Measurements from ENCODE around the gene HPD.
"Not testable (repeated sequence)": the region's sequence is repeated elsewhere in the genome, so short reads cannot be mapped to it uniquely, and the experiment has no call there.

The HPD gene

GRCh38 chr12:121861636-121862254 is 3.1 kb upstream of the HPD start:
- no peak for DNase-seq (ENCODE audit: low spot score)

DNA sequence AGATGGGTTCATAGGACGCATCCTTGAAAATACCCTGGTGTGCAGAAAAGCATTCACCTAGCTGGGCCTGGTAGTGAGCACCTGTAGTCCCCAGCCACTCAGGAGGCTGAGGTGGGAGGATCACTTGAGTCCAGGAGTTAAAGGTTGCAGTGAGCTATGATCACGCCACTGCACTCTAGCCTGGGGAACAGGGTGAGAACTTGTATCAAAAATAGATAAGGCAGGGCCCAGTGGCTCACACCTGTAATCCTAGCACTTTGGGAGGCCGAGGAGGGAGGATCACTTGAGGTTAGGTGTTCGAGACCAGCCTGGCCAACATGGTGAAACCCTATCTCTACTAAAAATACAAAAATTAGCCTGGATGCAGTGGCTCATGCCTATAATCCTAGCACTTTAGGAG is 2.0 kb upstream of the HPD start:
- not testable (repeated sequence) for DNase-seq (ENCODE audit: low spot score)

DNA sequence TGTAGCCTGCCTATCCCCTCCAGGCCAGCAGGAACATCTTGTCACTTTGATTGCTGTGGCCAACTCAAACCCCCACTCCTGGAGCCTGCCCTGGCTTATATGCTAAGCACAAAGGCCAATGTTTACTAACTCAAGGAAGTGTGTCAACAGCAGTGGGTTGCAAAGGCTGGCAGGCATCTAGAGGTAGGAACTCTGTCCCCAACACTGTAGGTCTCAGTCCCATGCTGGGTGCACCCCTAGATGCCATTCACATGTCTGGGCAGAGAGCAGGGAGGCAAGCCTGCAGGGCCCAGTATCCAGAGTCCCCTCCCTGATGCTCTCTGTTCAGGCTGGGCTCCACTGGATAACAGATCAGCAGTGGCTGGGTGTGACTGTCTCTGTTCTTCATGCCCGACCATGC is 1.6 kb upstream of the HPD start:
- DNase-seq (ENCODE audit: low spot score): no peak

DNA sequence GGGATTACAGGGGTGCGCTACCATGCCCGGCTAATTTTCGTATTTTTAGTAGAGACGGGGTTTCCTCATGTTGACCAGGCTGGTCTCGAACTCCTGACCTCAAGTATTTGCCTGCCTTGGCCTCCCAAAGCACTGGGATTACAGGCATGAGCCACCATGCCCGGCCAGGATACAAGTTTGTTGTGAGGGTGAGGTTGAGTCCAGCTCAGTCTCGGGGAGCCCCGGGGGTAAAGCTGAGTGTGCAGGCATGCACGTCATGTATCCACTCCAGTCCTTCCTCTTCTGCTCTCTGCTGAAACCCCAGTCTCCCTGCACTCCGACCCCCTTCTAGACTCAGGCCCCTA is 369 bp downstream of the HPD start:
- DNase-seq (ENCODE audit: low spot score): no peak

GRCh38 chr12:121857322-121858246 is 1.1 kb downstream of the HPD start:
- no peak for DNase-seq (ENCODE audit: low spot score)

DNA sequence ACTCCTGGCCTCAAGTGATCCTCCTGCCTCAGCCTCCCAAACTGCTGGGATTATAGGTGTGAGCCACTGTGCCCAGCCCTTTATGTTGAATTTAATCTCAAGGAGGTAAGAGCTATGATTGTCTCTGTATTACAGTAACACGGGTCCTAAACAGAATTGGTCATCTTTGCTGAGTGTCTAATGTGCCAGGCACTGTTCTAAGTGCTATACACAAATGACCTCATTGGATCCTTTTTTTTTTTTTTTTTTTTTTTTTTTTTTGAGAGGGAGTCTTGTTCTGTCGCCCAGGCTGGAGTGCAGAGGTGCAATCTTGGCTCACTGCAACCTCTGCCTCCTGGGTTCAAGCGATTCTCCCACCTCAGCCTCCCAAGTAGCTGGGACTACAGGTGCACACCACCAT is 6.3 kb downstream of the HPD start:
- not testable (repeated sequence) for DNase-seq (ENCODE audit: low spot score)

DNA sequence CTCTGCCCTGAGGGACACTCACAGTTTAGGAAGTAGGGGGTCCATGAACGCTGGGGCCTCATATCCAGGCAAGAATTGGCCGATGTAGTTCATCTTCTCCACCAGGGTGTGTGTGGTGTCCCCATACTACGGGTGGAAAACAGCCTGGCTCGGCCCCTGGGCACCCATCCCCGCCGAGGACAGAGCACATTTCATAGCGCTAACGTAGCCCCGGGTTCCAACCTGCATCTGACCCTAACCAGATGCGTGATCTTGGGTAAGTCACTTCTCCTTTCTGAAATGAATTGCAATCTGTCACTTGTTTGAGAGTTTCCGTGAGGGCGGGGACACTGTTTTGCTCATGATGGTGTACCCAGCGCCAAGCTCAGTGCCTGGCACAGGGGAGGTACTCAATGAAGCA is 9.0 kb downstream of the HPD start:
- no peak for DNase-seq (ENCODE audit: low spot score)

DNA sequence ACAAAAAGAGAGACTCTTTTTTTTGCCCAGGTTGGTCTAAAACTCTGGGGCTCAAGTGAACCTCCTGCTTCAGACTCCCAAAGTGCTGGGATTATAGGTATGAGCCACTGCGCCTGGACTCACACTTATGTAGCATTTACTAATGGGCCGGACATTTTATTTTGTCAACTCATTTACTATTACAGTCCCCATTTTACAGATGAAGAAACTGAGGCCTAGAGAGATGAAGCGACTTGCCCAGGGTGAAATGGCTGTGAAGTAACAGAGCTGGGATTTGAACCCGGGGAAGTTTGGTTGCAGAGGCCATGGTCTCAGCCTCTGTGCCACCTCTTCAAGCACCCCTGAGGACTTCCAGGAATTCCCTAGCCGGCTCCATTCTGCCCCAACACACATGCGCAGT is 9.4 kb downstream of the HPD start:
- no peak for DNase-seq (ENCODE audit: low spot score)

DNA sequence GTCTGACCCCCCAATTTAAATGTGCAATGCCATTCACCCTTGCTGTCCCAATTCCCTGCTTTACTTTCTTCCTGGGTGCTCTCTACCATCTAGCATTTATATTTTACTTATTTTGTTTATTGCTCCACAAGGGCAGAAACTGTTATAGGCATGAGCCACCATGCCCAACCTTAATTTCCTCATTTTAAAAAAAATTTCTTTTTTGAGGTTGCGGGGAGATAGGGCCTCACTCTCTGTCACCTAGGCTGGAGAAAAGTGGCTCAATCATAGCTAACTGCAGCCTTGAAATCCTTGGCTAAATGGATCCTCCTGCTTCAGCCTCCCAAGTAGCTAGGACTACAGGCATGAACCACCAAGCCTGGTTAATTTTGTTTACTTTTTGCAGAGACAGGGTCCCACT is 13.0 kb downstream of the HPD start:
- DNase-seq (ENCODE audit: low spot score): no peak

DNA sequence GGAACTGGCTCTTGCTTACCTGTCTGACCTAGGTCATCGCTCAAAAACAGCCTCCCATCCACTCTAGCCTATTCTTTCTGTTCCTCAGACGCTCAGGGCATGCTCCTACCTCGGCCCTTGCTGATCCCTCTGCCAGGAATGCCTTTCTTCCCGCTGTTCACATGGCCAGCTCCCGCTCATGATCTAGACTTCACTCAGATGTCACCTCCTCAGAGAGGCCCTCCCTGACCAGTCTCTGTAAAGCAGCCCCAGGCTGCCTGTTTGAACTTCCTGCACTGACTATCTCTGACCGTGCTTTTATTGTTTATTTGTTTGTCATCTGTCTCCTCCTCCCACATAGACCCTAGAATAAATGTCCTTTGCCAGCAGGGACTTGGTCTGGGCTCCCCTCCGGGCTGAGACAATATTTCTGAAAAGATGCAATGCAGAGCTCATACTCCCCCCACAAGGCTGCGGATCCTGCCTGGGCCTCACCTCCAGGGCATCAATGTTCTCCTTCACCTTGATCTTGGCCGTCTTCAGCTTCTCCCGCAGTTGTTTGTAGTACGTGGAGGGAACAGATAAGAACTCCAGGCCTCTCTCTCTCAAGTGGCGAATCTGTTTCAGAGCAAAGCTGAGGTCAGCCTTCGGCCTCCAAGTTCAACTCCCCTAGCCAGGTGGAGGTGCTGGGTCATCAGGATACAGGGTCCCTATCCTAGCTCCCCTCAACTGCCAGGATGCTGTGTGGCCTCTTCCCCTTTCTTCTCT is 15.2 kb downstream of the HPD start:
- DNase-seq (ENCODE audit: low spot score): no peak

- no peak for DNase-seq (ENCODE audit: low spot score)
Measured at GRCh38 chr12:121839993-121840761, 18.5 kb downstream of the HPD start.

DNA sequence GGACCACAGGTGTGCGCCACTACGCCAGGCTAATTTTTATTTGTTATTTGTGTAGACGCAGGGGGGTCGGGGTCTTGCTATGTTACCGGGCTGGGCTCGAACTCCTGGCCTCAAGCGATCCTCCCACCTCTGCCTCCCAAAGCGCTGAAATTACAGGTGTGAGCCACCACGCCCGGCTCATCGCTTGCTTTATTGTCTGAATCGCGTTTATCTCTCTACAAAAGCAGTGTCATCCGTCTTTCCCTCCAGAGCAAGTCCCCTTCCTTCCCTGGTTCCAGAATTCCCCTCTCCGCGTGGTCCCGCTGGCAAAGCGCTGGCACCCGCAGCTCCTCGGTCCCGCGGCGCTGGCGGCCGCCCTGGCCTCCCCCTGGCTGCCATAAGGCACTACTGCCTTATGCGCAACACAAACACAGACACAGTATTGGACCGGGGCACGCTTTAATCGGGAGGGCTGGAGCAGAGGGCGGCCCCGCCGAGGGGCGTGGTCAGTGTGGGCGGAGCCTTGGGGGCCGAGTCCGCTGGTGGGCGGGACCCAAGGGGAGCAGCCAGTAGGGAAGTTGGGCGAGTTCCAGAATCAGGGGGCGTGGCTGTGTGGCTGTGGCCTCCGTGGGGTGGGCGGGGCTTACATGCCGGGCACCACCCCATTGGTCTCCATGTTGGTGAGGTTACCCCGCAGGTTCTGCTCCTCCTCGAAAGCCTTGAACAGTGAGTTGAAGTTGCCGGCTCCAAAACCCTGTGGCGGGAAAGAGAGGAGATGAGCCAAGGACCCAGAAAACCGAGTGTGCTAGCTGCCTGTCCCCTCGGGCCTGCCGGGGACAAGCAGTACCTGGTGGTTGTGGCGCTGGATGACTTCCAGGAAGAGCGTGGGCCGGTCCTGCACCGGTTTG is 19.3 kb downstream of the HPD start:
- DNase-seq (ENCODE audit: low spot score): peak; percentile 99

GRCh38 chr12:121838126-121838525 is 20.5 kb downstream of the HPD start:
- DNase-seq (ENCODE audit: low spot score): no peak

DNA sequence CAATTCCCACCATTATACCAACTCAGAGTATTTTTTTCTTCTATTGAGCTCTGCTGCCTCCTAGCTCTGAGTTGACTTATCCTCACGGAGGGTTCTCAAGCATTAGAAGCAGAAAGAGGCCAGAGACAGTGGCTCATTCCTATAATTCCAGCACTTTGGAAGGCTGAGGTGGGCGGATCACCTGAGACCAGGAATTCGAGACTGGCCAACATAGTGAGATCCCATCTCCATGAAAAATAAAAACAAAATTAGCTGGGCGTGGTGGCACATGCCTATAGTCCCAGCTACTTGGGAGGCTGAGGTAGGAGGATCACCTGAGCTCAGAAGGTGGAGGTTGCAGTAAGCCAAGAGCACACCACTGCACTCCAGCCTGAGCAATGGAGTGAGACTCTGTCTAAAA is 21.0 kb downstream of the HPD start:
- no peak for DNase-seq (ENCODE audit: low spot score)

- no peak for DNase-seq (ENCODE audit: low spot score)
Measured at GRCh38 chr12:121831571-121832245, 27.0 kb downstream of the HPD start.

GRCh38 chr12:121830588-121831265 is 27.9 kb downstream of the HPD start:
- no peak for DNase-seq (ENCODE audit: low spot score)

GRCh38 chr12:121830134-121830533 is 28.5 kb downstream of the HPD start:
- DNase-seq (ENCODE audit: low spot score): no peak

GRCh38 chr12:121829250-121829918 is 29.3 kb downstream of the HPD start:
- DNase-seq (ENCODE audit: low spot score): no peak

- no peak for DNase-seq (ENCODE audit: low spot score)
Measured at GRCh38 chr12:121828826-121829225, 29.8 kb downstream of the HPD start.

All from CD4-positive, alpha-beta T cell treated with Interleukin-6 at 100 ng/mL for 8 hours (primary cell).